ENCODE results near the gene LY6G6F.

LY6G6F gene

DNA sequence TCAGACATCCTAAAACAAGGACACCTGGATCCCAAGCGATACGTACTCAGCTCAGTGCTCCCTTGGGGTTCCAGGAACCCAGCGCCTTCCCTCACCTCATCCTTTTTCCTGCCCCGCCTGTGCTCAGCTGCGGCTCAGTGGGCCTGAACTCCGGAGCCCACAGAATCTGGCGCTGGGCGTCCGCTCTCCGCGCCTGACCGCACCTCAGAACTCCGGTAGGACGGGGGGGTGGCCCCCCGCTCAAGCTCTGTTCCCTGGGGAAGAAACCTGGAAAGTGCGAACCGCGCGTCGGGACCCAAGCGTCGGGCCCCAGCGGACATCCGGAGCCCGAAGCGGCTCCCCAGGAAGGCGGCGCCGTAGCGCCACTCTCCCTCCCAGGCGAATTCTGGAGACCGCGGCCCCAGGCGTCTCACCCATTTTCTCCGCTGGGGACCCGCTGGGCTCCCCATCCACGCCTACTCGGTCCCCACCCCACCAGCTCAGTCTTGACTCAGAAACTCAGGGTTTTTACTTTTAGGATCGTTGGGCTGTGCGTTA lies 25.5 kb upstream of the LY6G6F start:
- Histone ChIP-seq H3K27ac (ENCODE audit: low read depth, low read length) (peak overlapping the region; percentile 74), H3K4me1 (ENCODE audit: insufficient read depth, low read length) (peaks cover 13% of the 10 kb centered on the region), H3K4me3 (ENCODE audit: low read depth in 1 of 2, low read length in 2 of 2) (peak overlapping the region; percentile 24 to 71), H3K27me3 (ENCODE audit: control insufficient read depth in 1 of 2, insufficient read depth in 2 of 2, low read length in 2 of 2) (no peaks in the 10 kb centered on the region), H3K9ac (ENCODE audit: low read length) (peak overlapping the region; percentile 53), H3K9me3 (ENCODE audit: low read length) (no peaks in the 10 kb centered on the region), H3K36me3 (ENCODE audit: insufficient read depth, low read length) (peaks cover 4% of the 10 kb centered on the region)

DNA sequence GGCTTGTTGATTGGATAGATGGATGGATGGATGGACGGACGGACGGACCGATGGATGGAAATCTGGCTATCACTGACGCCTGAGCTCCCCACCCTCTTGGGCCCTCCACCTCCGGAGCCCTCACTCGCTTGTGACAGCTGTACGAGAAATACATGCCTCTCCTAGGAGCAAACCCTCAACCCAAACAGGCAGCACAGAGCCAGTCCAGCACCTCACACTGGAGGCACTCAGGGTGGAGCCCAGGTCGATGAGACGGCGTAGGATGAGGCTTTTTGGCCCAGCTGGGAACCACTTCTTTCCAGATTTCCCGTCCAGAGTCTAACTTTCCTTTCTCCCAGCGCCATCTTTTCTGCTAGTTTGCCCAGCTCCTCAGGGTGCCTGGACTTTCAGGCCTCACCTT lies 23.1 kb upstream of the LY6G6F start:
- no peaks in the 10 kb centered on the region for H3K27me3 ChIP-seq (ENCODE audit: control insufficient read depth in 1 of 2, insufficient read depth in 2 of 2, low read length in 2 of 2)
- peaks cover 28% of the 10 kb centered on the region for H3K36me3 ChIP-seq (ENCODE audit: insufficient read depth, low read length)
- H3K9ac ChIP-seq (ENCODE audit: low read length): no peak overlapping the region
- H3K27ac ChIP-seq (ENCODE audit: low read depth, low read length): no peak overlapping the region
- H3K4me1 ChIP-seq (ENCODE audit: insufficient read depth, low read length): peaks cover 13% of the 10 kb centered on the region
- no peaks in the 10 kb centered on the region for H3K9me3 ChIP-seq (ENCODE audit: low read length)
- H3K4me3 ChIP-seq (ENCODE audit: low read depth in 1 of 2, low read length in 2 of 2): no peak overlapping the region

DNA sequence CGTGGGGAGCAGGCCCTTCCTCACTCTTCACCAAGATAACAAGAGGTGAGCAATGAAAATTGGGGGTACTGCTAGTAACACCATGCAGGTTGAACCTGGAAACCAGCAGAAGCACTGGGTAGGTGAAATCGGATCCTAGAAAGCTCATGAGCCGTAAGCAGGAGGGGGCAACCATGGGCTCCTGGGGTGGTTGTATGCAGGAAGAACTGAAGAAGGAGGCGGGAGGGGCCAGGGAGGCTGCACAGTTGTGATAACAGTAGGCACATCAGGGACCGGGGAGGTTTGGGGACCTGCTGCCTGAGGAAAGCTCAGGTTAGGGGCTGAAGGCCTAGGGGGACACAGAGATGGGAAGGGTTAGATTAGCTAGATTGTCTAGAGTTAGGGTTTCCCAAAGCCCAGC lies 20.2 kb upstream of the LY6G6F start:
- peaks cover 53% of the 10 kb centered on the region for H3K36me3 ChIP-seq (ENCODE audit: insufficient read depth, low read length)
- no peak overlapping the region for H3K4me3 ChIP-seq (ENCODE audit: low read depth in 1 of 2, low read length in 2 of 2)
- H3K27ac ChIP-seq (ENCODE audit: low read depth, low read length): no peak overlapping the region
- H3K27me3 ChIP-seq (ENCODE audit: control insufficient read depth in 1 of 2, insufficient read depth in 2 of 2, low read length in 2 of 2): no peaks in the 10 kb centered on the region
- H3K9ac ChIP-seq (ENCODE audit: low read length): no peak overlapping the region
- H3K9me3 ChIP-seq (ENCODE audit: low read length): no peaks in the 10 kb centered on the region
- peaks cover 3% of the 10 kb centered on the region for H3K4me1 ChIP-seq (ENCODE audit: insufficient read depth, low read length)

DNA sequence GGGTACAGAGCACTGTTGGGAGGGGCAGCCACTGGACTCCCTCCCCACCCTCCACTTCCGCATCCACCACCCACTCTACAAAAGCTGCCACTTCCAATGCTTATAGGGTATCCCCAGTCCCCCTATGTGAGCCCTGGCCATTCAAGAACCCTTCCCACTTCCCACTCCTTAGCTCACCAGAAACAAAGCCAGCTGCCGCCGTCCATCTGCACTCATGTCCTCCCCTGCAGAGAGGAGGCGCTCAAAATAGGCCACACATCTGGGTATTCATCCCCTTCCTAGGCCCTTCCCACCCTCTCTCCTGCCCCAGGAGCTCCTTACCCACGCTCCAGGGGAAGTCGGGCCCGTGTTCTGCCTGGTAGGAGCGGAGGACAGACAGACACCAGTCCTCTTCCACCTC lies 19.3 kb upstream of the LY6G6F start:
- H3K9ac ChIP-seq (ENCODE audit: low read length): no peak overlapping the region
- no peak overlapping the region for H3K4me3 ChIP-seq (ENCODE audit: low read depth in 1 of 2, low read length in 2 of 2)
- no peaks in the 10 kb centered on the region for H3K27me3 ChIP-seq (ENCODE audit: control insufficient read depth in 1 of 2, insufficient read depth in 2 of 2, low read length in 2 of 2)
- H3K27ac ChIP-seq (ENCODE audit: low read depth, low read length): no peak overlapping the region
- H3K4me1 ChIP-seq (ENCODE audit: insufficient read depth, low read length): no peaks in the 10 kb centered on the region
- peaks cover 59% of the 10 kb centered on the region for H3K36me3 ChIP-seq (ENCODE audit: insufficient read depth, low read length)
- no peaks in the 10 kb centered on the region for H3K9me3 ChIP-seq (ENCODE audit: low read length)

DNA sequence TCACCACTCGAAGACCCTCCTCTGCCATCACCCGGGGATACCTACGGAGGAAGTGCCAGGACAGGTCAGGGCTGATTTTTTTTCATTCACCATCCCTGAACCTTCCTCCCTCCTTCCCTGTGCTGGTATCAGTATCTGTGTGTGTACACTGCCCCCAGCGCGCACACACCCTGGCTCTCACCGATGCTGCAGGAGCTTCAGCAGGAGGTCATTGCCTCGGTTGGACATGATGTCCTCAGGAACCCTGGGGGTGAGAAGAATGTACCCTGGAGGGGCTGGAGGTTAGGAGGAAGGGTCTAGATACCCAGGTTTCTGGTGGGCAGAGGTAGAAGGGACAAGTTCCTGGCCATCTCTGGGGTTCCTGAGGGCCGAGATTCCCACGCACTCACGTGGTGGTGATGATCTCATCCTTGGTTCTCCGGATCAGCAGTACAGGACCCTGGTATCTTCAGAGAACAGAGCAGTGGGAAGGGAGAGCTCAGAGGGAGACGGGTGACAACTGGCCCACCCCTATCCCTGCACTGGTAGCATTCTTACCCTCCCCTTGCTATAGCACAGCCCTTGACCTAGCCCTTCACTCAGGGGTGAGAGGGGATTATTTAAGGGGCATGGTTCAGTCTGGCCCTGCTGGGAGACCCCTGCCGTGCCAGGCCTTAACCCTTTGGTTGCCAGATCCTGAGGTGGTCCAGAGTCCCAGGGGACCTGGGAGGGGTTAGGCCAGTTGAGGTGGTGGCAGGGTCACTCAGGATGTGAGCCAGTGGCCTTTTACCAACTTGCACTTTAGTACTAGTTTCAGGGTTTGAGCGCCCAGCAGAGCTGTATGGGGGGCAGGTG lies 18.6 kb upstream of the LY6G6F start:
- Histone ChIP-seq H3K9me3 (ENCODE audit: low read length) (no peaks in the 10 kb centered on the region), H3K4me3 (ENCODE audit: low read depth in 1 of 2, low read length in 2 of 2) (no peak overlapping the region), H3K27ac (ENCODE audit: low read depth, low read length) (no peak overlapping the region), H3K27me3 (ENCODE audit: control insufficient read depth in 1 of 2, insufficient read depth in 2 of 2, low read length in 2 of 2) (no peaks in the 10 kb centered on the region), H3K36me3 (ENCODE audit: insufficient read depth, low read length) (peaks cover 67% of the 10 kb centered on the region), H3K4me1 (ENCODE audit: insufficient read depth, low read length) (no peaks in the 10 kb centered on the region), H3K9ac (ENCODE audit: low read length) (no peak overlapping the region)

DNA sequence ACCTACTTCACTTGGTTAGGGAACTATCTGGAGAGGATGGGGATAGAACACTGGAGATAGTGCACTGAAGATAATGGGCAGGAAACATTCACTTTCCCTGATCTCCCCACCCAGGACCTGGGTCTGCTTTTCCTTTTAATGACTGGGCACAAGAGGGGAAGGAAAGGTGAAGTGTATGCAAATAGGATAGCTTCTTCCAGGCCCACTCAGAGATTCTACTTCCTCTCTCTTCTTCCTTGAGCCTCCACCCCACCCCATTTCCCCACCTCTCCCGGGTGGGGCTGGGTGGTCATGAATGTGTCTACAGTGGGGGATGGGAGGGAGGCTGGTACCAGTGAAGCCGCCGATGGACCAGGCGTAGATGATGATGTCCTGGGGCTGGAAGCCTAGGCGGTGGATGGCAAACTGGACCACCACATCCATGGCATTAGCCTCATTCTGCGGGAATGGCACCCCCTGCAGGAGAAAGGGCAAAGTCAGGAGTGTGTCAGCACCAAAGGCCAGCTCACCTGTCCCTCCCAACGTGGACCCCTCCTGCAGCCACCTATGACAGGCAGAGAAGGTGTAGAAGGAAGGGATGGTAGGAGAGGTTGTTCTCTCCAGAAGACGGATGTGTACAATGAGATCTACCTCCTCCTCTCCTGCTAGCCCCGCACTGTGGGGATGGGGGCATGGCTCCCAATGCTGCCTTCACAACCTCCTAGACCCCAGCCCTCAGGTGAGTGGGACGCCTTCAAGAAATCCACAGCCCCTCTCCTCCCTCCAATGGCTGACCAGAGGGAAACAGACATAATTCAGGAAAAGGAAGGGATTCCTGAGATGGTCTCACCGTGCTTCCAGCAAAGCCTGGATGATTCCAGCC lies 17.2 kb upstream of the LY6G6F start:
- no peaks in the 10 kb centered on the region for H3K4me1 ChIP-seq (ENCODE audit: insufficient read depth, low read length)
- no peak overlapping the region for H3K27ac ChIP-seq (ENCODE audit: low read depth, low read length)
- no peak overlapping the region for H3K9ac ChIP-seq (ENCODE audit: low read length)
- no peaks in the 10 kb centered on the region for H3K27me3 ChIP-seq (ENCODE audit: control insufficient read depth in 1 of 2, insufficient read depth in 2 of 2, low read length in 2 of 2)
- peaks cover 81% of the 10 kb centered on the region for H3K36me3 ChIP-seq (ENCODE audit: insufficient read depth, low read length)
- H3K4me3 ChIP-seq (ENCODE audit: low read depth in 1 of 2, low read length in 2 of 2): no peak overlapping the region
- H3K9me3 ChIP-seq (ENCODE audit: low read length): no peaks in the 10 kb centered on the region

DNA sequence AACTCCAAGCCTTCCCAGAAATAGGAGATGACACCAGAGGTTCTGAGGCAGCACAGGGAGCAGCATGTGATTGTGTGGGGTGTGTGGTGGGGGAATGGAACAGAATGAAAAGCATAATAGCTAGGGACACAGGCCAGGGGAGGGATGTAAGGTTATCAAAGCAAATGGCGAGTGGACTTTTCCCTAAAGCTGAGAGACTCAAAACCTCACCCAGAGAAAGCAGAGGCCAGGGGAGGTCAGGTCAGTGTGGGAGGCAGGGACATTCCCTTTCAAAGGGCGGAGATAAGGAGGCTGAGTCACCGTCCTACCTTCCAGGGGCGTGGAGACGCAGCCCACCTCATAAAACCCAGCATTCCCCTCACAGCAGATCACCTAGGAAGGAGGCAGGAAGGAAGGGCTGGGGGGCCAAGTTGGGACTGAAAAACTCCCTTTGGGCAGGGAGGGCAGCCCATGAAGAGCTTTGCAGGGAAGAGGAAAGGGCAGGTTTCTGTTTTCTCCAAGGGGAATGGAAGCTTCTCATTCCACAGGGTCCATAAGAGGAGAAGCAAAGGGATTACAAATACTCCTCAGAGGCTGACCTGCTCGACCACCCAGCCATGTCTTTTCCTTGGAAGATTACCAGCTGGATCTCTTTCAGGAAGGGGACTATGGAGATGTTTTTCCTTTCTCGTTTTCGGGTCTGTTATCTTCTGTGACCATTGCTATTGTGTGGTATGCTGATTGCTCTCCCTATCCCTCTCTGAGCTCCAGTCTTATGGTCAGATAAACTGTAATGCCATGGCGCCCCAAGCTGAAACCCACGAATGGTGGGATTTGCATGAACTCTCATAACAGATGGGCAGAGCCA lies 16.2 kb upstream of the LY6G6F start:
- no peak overlapping the region for H3K27ac ChIP-seq (ENCODE audit: low read depth, low read length)
- no peak overlapping the region for H3K9ac ChIP-seq (ENCODE audit: low read length)
- peaks cover 90% of the 10 kb centered on the region for H3K36me3 ChIP-seq (ENCODE audit: insufficient read depth, low read length)
- no peaks in the 10 kb centered on the region for H3K4me1 ChIP-seq (ENCODE audit: insufficient read depth, low read length)
- no peaks in the 10 kb centered on the region for H3K9me3 ChIP-seq (ENCODE audit: low read length)
- H3K4me3 ChIP-seq (ENCODE audit: low read depth in 1 of 2, low read length in 2 of 2): no peak overlapping the region
- no peaks in the 10 kb centered on the region for H3K27me3 ChIP-seq (ENCODE audit: control insufficient read depth in 1 of 2, insufficient read depth in 2 of 2, low read length in 2 of 2)

DNA sequence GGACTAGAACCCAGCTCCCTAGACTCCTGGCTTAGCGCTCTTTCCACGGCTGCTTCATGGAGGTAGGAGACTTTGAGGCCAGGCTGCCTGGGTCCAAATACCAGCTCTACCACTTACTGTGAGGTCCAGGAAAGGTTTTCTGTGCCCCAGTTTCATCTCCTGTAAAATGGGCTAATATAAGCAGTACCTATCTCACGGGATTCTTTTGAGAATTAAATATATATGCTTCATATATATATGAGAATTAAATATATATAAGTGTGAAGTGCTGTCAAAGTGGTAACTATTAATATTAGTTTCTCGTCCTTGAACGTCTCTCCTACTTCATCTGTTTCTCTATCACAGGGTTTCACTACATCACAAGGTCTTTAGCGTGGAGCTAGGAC lies 15.6 kb upstream of the LY6G6F start:
- Histone ChIP-seq H3K9me3 (ENCODE audit: low read length) (no peaks in the 10 kb centered on the region), H3K4me1 (ENCODE audit: insufficient read depth, low read length) (no peaks in the 10 kb centered on the region), H3K36me3 (ENCODE audit: insufficient read depth, low read length) (peaks cover 89% of the 10 kb centered on the region), H3K4me3 (ENCODE audit: low read depth in 1 of 2, low read length in 2 of 2) (no peak overlapping the region), H3K27me3 (ENCODE audit: control insufficient read depth in 1 of 2, insufficient read depth in 2 of 2, low read length in 2 of 2) (no peaks in the 10 kb centered on the region), H3K9ac (ENCODE audit: low read length) (no peak overlapping the region), H3K27ac (ENCODE audit: low read depth, low read length) (no peak overlapping the region)

DNA sequence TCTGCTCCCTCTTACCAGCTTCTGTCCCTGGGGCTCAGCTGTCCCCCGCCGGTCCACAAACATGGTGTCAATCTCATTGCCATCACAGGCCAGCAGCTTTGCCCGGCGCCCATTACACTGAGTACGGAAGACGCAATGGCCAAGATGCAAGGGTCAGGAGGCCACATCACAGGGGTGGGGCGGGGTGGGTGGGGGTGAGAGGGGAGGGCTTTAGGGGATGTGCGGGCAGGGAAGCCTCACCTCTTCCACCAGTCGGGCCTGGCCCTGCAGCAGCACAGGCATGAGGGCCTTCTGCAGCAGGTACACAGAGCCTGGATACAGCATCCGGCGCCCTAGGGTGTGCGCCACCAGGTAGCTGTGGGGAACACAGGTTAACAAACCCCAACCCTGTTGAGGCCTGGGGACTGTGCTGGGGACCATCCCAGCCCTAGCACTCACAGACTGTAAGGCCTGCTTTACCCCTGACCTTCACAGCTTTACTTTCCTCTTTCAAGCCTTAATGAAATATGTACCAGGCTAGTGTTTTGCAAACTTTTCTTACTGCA lies 15.0 kb upstream of the LY6G6F start:
- peaks cover 89% of the 10 kb centered on the region for H3K36me3 ChIP-seq (ENCODE audit: insufficient read depth, low read length)

DNA sequence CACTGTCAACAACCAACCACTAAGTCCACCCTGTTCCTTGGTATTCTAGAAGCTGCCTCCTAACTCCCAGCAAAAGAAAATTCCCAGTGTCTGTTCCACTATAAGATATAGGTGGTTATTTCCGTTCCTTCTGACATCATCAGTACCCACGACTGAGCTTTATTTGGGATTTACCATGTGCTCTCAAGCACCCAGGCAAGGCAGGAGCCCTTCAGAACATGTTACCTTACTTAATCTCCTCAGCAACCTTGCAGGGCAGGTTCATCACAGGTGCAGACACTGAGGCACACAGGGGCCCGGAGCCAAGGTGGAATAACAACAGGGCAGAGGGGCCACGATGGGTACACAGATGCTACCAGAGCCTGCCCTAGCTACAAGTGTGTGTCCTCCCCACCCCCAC lies 14.3 kb upstream of the LY6G6F start:
- H3K36me3 ChIP-seq (ENCODE audit: insufficient read depth, low read length): peaks cover 86% of the 10 kb centered on the region
- no peak overlapping the region for H3K9ac ChIP-seq (ENCODE audit: low read length)
- H3K9me3 ChIP-seq (ENCODE audit: low read length): no peaks in the 10 kb centered on the region

More for the DNA sequence above, 15.0 kb upstream of the LY6G6F start:
- Histone ChIP-seq H3K27me3 (ENCODE audit: control insufficient read depth in 1 of 2, insufficient read depth in 2 of 2, low read length in 2 of 2) (no peaks in the 10 kb centered on the region), H3K9me3 (ENCODE audit: low read length) (no peaks in the 10 kb centered on the region), H3K27ac (ENCODE audit: low read depth, low read length) (no peak overlapping the region), H3K4me1 (ENCODE audit: insufficient read depth, low read length) (no peaks in the 10 kb centered on the region), H3K9ac (ENCODE audit: low read length) (no peak overlapping the region), H3K4me3 (ENCODE audit: low read depth in 1 of 2, low read length in 2 of 2) (no peak overlapping the region)

DNA sequence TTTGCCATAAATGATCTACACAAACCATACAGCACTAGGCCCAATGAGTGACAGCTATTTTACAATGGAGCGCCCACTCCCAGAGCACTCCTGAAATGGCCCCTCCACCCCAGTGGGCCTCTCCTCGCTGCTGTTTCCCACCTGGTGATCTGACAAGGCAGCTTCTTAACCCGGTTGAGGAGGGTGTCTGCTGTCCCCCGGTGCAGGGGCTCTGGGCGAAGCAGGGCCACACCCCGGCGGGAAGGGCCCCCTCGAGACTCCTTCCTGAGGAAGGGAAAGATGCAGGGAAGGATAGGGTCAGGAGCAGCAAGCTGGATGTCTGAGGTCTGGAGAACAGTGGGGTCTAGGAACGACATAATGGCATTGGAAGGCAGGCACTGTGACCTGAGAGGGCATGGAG lies 13.8 kb upstream of the LY6G6F start:
- H3K4me1 ChIP-seq (ENCODE audit: insufficient read depth, low read length): no peaks in the 10 kb centered on the region
- H3K9ac ChIP-seq (ENCODE audit: low read length): no peak overlapping the region
- no peak overlapping the region for H3K27ac ChIP-seq (ENCODE audit: low read depth, low read length)
- peaks cover 80% of the 10 kb centered on the region for H3K36me3 ChIP-seq (ENCODE audit: insufficient read depth, low read length)
- no peaks in the 10 kb centered on the region for H3K9me3 ChIP-seq (ENCODE audit: low read length)
- no peak overlapping the region for H3K4me3 ChIP-seq (ENCODE audit: low read depth in 1 of 2, low read length in 2 of 2)
- H3K27me3 ChIP-seq (ENCODE audit: control insufficient read depth in 1 of 2, insufficient read depth in 2 of 2, low read length in 2 of 2): no peaks in the 10 kb centered on the region

More for the DNA sequence above, 14.3 kb upstream of the LY6G6F start:
- H3K4me1 ChIP-seq (ENCODE audit: insufficient read depth, low read length): no peaks in the 10 kb centered on the region
- H3K27ac ChIP-seq (ENCODE audit: low read depth, low read length): no peak overlapping the region
- H3K27me3 ChIP-seq (ENCODE audit: control insufficient read depth in 1 of 2, insufficient read depth in 2 of 2, low read length in 2 of 2): no peaks in the 10 kb centered on the region
- no peak overlapping the region for H3K4me3 ChIP-seq (ENCODE audit: low read depth in 1 of 2, low read length in 2 of 2)

All from muscle layer of colon (tissue), 2 donors.